HG03108 (cell line): ENCODE results near the gene FRAS1.
"Not testable (repeated sequence)": the region's sequence is repeated elsewhere in the genome, so short reads cannot be mapped to it uniquely, and the experiment has no call there.

Source experiments
- ATAC-seq: cut with Tn5 transposase; IDR thresholded peaks from one replicate; pipeline ENCODE4 v1.9.1; 2021; ENCODE audit warnings: moderate library complexity; ENCODE audit not compliant: unreplicated experiment

FRAS1 gene

GRCh38 chr4:78482281-78482680 is 425.2 kb downstream of the FRAS1 start:
- ATAC-seq: no peak

GRCh38 chr4:78483811-78484210 is 426.7 kb downstream of the FRAS1 start:
- no peak for ATAC-seq

- ATAC-seq: no peak
Observed at GRCh38 chr4:78484574-78484973, 427.5 kb downstream of the FRAS1 start.

- ATAC-seq: no peak
Observed at GRCh38 chr4:78493731-78494130, 436.6 kb downstream of the FRAS1 start.

- ATAC-seq: no peak
Observed at GRCh38 chr4:78496021-78496643, 439.0 kb downstream of the FRAS1 start.

- ATAC-seq: not testable (repeated sequence)
Observed at GRCh38 chr4:78506260-78506659, 449.1 kb downstream of the FRAS1 start.

- ATAC-seq: no peak
Observed at GRCh38 chr4:78509043-78509442, 451.9 kb downstream of the FRAS1 start.

GRCh38 chr4:78510108-78510507 is 453.0 kb downstream of the FRAS1 start:
- ATAC-seq: no peak

GRCh38 chr4:78510681-78511080 is 453.6 kb downstream of the FRAS1 start:
- no peak for ATAC-seq

GRCh38 chr4:78512357-78512920 is 455.3 kb downstream of the FRAS1 start:
- no peak for ATAC-seq

- ATAC-seq: no peak
Observed at GRCh38 chr4:78513411-78513975, 456.4 kb downstream of the FRAS1 start.

GRCh38 chr4:78517050-78517652 is 460.0 kb downstream of the FRAS1 start:
- no peak for ATAC-seq

- ATAC-seq: no peak
Observed at GRCh38 chr4:78518561-78518960, 461.4 kb downstream of the FRAS1 start.

- no peak for ATAC-seq
Observed at GRCh38 chr4:78519962-78520361, 462.8 kb downstream of the FRAS1 start.

GRCh38 chr4:78520808-78521226 is 463.7 kb downstream of the FRAS1 start:
- no peak for ATAC-seq

- ATAC-seq: no peak
Observed at GRCh38 chr4:78524009-78524408, 466.9 kb downstream of the FRAS1 start.

- no peak for ATAC-seq
Observed at GRCh38 chr4:78525559-78525958, 468.4 kb downstream of the FRAS1 start.

GRCh38 chr4:78527103-78527502 is 470.0 kb downstream of the FRAS1 start:
- ATAC-seq: no peak

GRCh38 chr4:78527555-78527954 is 470.4 kb downstream of the FRAS1 start:
- ATAC-seq: no peak

GRCh38 chr4:78528327-78528726 is 471.2 kb downstream of the FRAS1 start:
- no peak for ATAC-seq

- ATAC-seq: no peak
Observed at GRCh38 chr4:78529569-78530209, 472.6 kb downstream of the FRAS1 start.

- no peak for ATAC-seq
Observed at GRCh38 chr4:78532046-78532445, 474.9 kb downstream of the FRAS1 start.
